GM19328 (cell line): Measurements from ENCODE around the gene FMN1.
"Not testable (repeated sequence)": the region's sequence is repeated elsewhere in the genome, so short reads cannot be mapped to it uniquely, and the experiment has no call there.

Source experiments
- ATAC-seq: cut with Tn5 transposase; IDR thresholded peaks from one replicate; pipeline ENCODE4 v1.9.1; 2021; ENCODE audit warnings: mild to moderate bottlenecking, moderate library complexity; ENCODE audit not compliant: unreplicated experiment

FMN1 gene

DNA sequence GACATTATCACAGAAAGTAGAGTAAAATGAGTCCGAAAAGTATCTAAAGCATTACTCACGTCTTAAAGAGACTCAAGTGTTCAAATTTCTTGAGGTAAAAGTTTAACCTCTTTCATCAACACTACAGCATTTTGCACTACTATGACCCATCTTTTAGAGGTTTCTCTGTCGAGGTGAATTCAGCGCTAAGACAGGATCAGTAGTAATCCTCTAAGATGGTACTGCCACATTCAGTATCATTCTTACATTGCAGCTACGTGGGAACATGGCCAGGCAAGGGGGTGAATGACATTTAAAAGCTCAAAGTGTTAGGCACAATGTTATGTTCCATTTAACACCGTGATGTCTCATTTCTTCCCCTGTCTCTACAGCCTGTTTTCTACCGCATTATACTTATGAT is 210.8 kb downstream of the FMN1 start:
- ATAC-seq: no peak

DNA sequence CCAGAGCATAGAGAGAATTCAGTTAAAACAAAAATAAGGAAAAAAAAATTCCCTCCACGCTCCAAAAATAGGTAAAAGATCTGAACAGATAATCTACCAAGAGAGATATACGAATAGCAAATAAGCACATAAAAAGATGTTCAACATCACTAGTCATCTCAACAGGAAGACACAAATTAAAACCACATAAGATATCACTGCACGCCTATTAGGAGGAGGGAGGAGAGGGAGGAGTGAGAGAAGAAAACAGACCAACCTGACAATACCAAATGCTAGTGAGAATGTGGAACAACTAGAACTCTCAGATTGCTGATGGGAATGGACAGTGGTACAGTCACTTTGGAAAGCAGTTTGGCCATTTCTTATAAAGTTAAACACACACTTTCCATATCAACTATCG is 212.5 kb downstream of the FMN1 start:
- no peak for ATAC-seq

DNA sequence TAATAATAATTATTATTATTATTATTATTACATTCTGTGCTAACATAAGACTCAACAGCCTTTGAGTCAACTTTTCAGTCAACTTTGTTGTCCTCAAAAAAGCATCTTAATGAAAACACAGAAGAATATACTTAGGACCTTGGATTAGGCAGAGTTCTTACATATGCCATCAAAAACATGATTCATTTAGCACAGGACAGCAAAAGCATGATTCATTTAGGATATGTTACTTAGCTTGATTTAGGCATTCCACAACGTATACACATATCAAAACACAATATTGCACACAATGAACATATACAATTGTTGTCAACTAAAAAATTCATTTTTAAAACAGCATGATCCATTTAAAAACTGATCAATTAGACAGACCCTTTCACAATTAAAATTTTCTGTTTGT is 213.0 kb downstream of the FMN1 start:
- ATAC-seq: no peak

DNA sequence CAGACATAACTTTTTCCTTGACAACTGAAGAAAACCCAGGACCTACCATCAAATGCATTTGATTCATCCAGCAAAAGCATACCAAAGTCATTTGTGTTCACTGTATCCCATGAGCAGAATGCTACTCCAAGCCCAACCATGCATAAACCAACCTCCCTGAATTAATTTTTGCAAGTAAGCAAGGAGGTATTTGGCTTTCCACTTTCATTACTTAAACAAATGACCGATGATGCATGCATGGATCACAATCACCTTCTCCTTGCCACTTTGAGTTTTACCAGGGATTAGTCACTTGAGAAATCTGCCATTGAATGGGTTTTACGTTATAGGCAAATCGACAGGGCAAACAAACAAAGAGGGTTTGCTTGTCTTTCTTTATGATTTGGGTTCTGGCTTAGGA is 214.8 kb downstream of the FMN1 start:
- ATAC-seq: no peak

DNA sequence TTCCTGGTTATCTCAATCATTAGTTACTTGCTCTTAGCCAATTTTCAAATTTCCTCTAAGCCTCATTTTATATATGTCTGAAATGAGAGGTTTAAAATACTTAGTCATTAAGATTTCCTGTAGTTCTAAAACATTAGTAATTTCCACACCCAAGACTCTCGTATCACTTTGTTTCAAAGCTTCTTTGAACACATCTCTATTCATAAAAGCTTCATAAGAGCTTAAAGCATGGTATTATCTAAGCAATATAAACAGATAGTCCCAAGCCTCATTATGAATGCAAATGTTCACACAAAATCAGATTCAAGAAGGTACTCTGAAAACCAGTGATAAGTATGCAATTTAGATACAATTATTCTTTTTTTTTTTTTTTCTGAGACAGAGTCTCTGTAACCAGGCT is 217.0 kb downstream of the FMN1 start:
- ATAC-seq: no peak

DNA sequence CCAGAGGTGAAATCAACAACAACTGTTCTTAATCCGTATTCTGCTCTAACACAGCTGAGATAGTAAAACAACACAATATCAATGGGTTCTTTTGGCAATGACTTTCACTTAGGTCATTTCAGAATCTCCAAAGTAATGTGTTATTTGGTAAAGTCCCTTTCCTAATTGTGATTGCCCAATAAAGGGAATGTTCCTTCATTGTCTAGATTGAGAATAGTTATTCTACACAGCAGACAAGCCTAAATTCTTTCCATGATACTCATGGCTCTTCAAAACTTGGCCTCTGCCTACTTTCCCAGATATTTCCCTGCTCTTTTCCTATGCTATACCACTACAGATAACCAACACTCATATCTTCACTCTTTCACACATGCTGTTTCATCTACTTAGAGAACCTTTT is 219.8 kb downstream of the FMN1 start:
- no peak for ATAC-seq

DNA sequence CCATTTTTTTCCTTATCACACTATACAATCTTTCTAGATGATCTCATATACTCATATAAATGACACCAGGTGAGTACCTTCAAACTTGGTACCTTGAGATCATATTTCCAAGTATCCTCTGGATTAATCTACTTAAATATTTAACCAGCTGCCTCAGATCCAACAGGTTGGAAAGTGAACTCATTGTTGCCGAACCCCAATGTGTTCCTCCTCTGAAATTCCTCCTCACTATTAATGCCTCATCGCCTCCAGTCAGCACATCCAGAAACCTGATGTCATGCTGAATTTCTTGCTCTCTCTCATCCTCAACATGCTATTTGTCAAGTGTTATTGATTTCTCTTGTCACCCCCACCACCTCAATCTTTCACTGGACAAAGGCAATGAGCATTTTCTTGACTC is 221.8 kb downstream of the FMN1 start:
- no peak for ATAC-seq

DNA sequence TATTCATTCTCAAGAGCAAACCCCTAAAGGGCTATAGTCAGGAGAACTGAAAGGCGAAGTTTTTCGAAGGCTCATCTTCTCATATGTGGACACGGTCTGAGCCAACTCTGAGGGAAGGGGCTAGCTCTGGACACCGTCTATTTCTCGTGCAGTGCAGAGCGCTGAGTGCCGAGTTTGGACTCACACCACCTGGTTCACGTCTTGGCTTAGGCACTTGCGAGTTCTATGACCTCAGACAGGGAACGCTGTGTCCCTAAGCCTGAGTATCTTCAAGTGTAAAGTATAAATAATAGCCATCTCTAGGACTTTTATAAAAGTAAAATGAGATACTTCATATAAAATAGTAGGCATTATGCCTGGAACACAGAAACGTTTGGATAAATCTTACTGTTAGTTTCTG is 223.7 kb downstream of the FMN1 start:
- no peak for ATAC-seq

DNA sequence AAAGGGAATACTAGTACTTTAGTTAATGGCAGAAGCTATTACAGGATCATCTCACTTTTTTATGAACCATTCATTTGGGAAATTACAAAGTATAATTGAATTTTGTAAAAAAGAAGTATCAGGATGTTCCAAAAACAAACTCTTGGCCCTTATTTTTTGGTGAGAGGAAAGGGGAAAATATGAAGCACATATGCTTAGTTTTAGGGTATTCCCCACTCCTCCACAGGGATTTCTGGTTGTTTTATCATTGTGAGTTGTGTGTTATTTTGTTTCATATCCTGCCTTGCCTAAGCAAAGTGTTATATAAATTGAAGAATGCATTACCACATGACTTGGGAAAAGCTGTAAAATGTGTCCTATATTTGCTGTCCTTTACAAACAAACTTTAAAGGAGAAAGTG is 227.0 kb downstream of the FMN1 start:
- ATAC-seq: no peak

DNA sequence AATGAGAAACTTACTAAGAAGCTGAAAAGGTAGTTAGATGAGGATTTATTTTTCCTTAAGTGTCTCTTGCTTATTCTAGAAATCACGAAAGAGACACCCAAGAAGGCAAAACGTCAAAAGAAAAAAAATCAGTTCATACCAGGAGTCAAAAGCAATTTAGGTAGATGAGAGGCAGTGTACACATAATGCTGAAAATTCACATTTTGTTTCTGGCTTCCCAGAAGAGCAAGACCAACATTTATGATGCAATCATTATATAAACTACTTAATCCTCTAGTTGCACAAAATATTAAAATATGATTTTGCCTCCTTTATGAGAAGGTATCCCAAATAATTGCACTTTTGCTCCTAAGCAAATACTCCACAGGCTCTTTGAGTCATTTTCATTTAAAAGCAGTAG is 228.0 kb downstream of the FMN1 start:
- ATAC-seq: no peak

DNA sequence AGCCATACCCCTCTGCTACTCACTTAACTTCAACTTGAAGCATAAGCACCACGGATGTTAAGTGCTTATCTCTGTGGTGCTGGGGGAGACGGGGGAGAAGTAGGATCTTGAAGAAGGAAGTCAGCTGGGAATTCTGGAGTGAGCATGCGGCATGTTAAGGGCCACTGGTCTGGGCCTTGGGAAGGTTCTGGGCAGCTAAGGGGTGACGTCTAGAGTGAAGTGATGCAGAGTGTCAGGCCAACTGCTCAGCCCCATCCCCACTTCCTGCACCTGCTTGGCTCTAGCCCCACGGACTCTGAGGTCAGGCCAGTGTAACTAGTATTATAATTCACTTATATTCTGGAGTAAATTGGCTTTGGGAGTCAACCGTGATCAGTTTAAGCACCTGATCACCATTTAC is 228.6 kb downstream of the FMN1 start:
- ATAC-seq: no peak

DNA sequence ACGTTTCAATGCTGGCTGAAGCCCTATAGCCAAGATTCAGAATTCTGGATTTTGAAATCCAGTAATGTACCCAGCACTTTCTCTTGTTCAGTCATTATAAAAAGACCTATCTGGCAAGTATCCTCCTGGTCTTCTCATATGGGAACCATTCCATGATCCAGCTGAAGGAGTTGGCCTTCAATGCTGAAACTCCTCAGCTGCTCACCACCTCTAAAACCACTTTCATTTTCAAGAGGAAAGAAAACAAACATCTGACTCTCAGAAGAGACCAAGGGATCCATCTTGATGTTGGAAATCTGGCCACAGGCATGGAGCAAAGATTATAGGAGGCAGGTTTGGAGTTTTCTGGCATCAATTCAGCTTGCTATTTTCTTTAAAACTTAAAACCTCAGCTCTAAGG is 235.4 kb downstream of the FMN1 start:
- no peak for ATAC-seq

DNA sequence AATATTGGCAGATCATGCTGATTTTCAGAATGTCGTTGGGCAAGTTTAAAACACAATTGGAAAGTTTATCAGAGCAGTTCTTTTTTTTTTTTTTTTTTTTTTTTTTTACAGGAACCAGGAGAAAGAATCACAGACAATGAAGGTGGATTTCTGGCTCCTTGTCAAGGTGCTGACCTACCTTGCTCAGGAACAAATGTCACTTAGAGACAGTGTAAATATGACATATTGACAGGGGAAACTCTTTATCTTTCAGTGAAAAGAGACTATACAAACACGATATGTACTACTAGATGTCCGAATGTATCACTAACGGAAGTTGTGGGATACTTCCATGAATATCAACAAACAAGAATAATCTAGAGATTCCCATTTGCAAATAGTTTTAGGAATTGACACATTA is 237.3 kb downstream of the FMN1 start:
- no peak for ATAC-seq

DNA sequence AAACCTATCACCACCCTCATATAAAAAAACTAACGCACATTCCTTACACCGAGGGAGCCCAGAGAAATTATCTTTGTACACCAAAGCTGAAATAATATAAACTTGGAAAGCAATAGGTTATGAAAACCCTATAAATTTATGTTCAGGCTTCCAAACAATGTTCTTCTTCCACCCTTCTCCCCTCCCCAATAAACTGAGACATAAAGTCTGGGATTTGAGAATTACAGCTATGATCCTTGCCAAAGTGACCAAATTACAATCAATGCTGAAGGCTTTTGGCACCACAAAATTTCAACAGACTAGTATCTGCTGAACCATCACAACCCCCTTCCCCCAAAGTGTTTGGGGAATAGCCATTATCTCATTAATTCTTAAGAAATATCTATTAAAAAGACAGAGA is 237.8 kb downstream of the FMN1 start:
- ATAC-seq: no peak

DNA sequence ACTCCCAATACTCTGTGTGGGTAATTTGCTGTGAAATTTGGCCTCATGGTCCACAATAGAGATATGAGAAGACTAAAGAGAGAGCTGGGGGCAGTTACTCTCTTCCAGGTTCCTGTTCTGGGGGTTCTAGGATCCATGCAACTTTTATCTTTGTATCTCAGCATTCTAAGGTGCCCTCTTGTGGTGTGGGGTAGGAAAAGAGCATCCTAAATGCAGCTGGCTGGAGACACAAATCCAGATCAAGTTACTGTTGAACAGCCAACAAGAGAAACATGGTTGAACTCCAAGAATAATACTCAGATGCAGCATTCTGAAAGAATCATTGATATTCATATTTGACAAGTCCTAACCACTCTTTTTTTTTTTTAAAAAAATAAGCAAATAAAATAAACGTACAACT is 238.5 kb downstream of the FMN1 start:
- ATAC-seq: no peak

DNA sequence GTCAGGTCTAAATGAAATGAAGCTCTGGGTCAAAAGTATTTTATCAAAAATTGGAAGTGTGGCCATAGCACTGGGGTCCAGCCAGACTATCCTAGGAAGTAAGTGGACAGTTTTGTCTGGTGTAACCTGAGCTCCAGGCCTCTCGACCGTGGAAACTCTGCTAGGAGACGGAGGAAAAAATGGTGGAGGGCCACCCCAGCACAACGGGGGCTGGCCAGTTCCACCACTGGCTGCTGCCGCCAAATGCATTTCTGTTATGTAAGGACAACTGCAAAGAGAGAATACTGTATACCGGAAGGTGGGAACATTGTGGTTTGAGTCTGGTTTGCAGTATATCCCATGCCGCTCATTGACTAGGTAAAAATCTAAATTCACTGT is 241.0 kb downstream of the FMN1 start:
- ATAC-seq: no peak

DNA sequence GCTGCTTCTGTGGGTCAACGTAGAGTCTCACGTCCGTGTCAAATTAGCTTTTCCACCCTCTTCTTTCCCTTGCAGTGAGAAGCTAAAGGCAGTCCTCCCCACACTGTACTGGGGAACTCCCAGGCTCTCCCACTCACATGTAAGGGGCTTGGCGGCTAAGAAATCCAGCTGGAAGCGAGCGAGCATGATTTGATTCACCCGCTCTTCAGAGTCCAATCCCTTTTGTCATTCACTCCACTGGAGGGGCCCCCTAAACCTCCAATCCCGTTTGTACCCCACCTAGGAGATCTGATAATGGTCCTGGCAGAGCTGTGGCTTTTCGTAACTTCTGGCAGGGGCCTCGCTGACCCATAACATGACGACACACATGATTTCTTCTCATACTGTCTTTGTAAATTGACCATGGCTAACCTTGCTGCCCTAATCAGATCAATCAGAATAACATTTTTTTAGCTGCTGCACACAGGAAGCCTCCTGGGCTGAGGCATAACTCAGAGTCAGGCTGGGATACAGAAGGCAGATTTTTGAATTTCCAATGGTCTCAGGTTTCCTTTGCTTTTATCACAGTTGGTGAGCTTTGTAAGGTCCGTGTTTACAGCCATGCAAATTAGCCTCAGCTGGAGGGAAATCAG is 241.5 kb downstream of the FMN1 start:
- no peak for ATAC-seq

DNA sequence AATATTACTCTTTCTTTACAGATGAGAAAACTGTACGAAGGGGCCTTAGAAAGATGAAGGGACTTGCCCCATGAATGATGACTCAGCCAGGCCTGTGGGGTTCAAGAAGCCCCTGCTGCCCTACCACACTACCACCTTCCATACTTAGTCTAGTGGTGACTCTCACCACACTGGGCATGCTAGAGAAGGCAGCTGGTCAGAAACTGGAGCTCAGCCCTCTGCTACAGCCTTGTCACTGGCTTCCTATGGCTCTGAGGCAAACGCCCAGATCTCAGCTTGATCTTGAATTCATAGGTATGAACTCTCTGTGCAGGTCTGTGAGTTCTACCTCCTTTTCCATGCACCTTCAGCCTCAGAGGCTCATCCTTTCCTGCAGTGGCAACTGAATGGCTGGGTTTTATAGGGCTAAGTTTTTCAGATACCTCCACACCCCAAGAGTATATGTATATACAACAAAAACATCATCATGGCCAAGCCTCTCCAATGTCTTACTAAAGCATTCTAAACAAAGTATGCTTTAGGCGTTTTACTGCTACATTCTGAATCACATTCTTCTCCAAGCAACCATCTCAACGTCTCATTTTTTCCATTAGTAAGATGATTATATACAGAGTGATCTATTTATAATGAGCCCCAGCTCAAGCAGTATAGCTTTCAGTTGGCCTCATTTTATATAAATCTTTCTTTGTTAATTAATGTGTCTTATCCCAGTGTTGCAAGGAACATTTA is 242.6 kb downstream of the FMN1 start:
- no peak for ATAC-seq

DNA sequence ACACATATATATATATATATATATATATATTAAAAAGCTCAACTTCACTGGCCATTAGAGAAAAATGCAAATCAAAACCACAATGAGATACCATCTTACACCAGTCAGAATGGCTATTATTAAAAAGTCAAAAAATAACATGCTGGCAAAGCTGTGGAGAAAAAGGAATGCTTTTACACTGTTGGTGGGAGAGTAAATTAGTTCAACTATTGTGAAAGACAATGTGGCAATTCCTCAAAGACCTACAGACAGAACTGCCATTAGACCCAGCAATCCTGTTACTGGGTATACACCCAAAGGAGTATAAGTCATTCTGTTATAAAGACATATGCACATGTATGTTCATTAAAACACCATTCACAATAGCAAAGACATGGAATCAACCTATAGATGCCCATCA is 244.5 kb downstream of the FMN1 start:
- not testable (repeated sequence) for ATAC-seq

DNA sequence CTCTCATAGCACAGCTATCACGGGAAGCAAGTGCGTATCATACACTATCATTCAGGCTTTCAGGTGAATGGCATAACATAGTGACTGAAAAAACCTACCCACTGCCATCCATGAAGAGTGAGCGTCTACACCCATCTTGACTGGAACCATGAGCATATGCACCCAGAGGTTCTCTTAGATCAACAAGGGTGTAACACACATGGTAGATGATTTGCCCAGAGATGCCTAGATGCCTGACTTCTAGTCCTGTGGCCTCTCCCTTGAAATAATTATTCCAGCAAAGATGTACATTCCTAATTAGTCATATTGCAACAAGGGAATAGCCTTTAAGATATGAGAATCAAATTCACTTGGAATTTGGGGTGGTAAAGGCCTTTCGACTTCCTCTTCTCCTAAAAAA is 248.3 kb downstream of the FMN1 start:
- ATAC-seq: no peak

DNA sequence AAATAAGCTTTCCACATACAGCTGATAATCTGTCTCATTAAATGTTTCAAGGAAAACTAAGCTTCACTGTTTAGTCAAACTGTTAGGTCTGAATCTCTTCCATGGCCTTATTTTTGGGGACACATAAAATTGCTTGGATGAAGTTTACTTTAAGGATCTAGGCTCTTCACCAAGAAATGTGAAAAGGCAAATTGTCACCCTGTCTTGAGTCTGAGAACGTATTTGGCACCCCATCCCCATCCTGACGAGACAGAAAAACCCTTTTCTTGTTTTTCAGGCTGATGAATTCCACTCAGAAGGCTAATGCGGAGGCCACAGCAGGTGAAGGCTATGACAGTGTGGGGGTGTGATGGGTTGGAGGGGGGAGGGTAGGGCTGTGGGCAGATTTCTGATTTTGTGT is 250.1 kb downstream of the FMN1 start:
- no peak for ATAC-seq

DNA sequence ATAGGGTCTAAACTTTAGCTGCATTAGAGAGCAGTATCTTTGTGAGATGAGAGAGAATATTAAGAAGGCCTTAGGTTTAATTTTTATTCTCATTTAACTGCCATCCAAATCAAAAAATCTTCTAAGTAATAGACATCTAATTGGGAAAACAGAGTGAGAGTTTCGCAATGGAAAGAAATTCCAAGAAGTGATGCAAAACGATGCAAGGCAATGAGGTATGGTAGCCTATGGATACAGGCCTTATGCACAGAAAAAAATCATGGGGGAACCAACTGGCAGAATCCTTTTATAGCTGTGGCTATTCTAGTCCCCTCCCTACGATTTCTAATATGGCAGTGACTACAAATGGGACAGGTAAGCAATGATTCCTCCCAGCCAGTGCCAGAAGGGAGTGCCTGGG is 250.8 kb downstream of the FMN1 start:
- ATAC-seq: no peak

DNA sequence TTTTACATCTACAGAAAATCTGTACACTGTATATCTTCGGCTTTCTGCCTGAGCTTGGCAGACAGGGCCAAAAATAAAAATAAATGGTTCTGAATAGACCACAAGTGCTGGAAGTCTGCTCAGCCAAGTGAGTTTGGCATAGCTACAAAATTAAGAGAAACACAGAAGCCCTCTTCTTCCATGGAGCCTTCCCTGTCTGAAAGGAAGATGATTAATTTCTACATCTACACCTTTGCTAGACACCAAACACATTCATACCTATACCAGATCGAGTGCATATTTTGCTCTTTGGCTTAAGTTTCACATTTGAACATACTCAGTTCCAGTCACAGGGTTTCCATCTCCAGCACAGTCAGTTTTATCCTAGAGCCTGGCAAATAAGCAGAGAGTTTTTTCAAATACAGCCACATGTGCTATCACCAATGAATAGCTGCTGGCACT is 252.1 kb downstream of the FMN1 start:
- no peak for ATAC-seq
